T-helper 1 cell treated with Interleukin-12 subunit alpha and Interleukin-12 subunit beta and Interleukin-4 antibody, amounts not matched to agents 30 μg/mL and 1 μg/mL, for 36 hours (primary cell): ENCODE data around the gene EGLN1.

Source experiments
- H3K27ac Mint-ChIP-seq: one replicate; pipeline ENCODE4 v1.8.0; 2021; ENCODE audit warnings: mild to moderate bottlenecking, mixed read lengths
- H3K27me3 Mint-ChIP-seq: one replicate; pipeline ENCODE4 v1.8.0; 2021; ENCODE audit warnings: low read depth, mixed read lengths
- H3K36me3 Mint-ChIP-seq: one replicate; pipeline ENCODE4 v1.8.0; 2021; ENCODE audit warnings: low read depth, mixed read lengths
- H3K4me1 Mint-ChIP-seq: one replicate; pipeline ENCODE4 v1.8.0; 2021; ENCODE audit warnings: low read depth, mixed read lengths
- H3K4me3 Mint-ChIP-seq: one replicate; pipeline ENCODE4 v1.8.0; 2021; ENCODE audit warnings: mild to moderate bottlenecking, moderate library complexity, mixed read lengths
- H3K9me3 Mint-ChIP-seq: one replicate; pipeline ENCODE4 v1.8.0; 2021; ENCODE audit warnings: mixed read lengths

EGLN1 gene

DNA sequence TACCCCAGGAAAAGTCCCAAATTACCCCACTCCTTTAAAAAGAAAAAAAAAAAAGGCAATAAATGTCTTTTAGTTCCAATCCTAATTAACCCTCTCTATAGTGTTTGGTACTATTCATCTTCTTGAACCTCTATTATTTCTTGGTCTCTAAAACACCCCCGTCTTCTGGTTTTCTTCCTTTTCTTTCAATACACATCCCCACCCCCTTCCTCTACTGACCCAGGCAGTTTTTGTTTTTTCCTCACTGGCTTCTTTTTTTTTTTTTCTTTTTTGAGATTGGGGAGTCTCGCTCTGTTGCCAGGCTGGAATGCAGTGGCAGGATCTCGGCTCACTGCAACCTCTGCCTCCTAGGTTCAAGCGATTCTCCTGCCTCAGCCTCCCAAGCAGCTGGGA, 26.1 kb downstream of the EGLN1 start:
- H3K27ac Mint-ChIP-seq, result no peak overlapping the region
- H3K36me3 Mint-ChIP-seq, result peaks cover 9% of the 10 kb centered on the region
- no peaks in the 10 kb centered on the region for H3K9me3 Mint-ChIP-seq
- peaks cover 29% of the 10 kb centered on the region for H3K4me1 Mint-ChIP-seq
- no peak overlapping the region for H3K4me3 Mint-ChIP-seq
- H3K27me3 Mint-ChIP-seq, result no peaks in the 10 kb centered on the region

DNA sequence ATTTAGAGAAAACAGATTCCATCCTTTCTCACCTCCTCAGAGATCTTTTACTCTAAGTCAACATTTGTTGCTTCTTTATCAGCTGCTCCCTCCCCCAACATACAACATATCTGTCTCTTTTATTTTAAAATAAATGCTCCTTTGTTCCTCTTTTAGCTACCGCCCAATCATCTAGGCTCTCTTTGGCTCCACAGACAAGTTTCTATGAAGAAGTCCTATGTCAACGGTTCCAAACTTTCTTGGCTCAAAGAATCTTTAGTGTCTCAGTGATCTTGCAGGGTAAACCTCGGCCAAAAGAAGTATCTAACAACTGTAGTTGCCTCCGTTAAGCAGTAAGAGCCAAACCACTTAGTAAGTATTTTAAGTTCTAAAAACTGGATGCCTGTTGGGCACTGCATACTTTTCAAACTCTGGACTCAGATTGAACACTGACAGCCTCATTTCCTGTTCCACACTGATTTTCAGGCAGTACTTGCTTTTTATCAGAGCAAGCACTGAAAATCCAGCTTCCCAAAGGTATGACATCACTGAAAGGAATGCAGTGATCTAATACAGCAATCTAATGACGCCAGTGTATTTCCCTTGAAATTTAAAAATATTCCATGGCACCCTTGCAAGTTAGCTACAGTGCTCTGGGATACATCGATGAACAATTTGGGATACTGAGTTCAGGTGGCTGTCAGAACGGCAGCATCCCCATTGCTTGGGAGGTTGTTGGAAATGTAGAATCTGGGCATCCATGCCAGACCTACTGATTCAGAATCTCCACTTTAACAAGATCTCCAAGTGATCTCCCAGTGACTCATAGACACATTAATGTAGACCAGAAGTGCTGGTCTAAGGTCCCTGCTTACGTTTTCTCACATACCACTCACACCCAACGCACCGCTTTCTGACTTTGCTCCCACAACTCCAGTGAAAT, 26.8 kb downstream of the EGLN1 start:
- Mint-ChIP-seq H3K4me1 (peaks cover 35% of the 10 kb centered on the region), H3K27me3 (no peaks in the 10 kb centered on the region), H3K36me3 (peaks cover 9% of the 10 kb centered on the region), H3K9me3 (no peaks in the 10 kb centered on the region), H3K4me3 (no peak overlapping the region), H3K27ac (no peak overlapping the region)

DNA sequence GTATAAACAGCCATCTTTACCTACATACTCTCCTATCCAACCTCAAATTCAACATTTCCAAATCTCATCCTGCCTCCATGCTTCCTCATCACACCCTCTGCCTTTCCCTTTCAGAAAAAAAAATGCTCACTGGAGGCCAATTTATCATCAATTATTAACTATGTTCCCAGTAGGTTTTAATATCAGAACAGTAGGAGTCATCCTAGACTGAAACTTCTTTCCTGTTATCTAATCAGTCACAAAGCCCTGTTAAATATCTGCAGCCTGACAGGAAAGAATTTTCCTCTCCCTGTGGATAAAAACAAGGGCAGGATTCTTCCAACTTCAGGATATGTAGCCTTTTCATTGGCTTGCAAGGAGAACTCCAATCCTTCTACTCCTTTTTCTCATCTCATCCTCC, 28.4 kb downstream of the EGLN1 start:
- peaks cover 10% of the 10 kb centered on the region for H3K36me3 Mint-ChIP-seq
- H3K27ac Mint-ChIP-seq, result no peak overlapping the region
- no peak overlapping the region for H3K4me3 Mint-ChIP-seq
- H3K4me1 Mint-ChIP-seq, result peaks cover 42% of the 10 kb centered on the region
- no peaks in the 10 kb centered on the region for H3K9me3 Mint-ChIP-seq
- H3K27me3 Mint-ChIP-seq, result no peaks in the 10 kb centered on the region

DNA sequence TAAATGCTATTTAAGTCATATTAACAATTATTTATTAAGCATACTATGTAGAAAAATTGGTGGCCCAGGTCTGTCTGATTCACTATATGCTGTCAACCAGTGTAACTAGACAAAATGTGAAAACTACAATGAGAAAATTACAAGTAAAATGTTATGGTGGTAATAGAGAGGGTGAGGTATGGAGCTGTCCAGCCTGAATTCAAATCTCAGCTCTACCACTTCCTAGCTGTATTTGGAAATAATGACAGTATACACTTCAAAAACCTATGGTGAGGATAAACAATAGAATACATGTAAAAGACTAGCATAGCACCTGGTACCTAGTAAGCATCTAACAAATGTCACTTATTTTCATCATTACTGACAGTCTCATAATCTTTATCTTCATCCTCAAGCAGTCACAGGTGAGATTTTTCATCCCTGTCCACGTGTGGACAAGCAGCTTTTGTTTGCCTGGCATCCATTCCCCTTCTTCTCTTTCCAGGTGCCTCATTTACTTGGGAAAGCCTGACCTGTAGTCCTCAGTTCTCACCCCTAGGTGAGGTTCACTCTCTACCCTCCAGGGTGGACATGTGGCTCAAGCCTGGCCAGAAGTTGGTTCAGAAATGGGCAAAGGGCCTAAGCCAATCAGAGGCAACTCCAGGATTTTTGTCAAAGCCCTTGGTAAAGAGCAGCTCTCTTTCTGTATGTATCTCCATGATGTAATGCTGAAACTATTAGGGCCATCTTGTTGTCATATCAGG, 29.5 kb downstream of the EGLN1 start:
- Mint-ChIP-seq H3K27me3 (no peaks in the 10 kb centered on the region), H3K4me1 (peaks cover 44% of the 10 kb centered on the region), H3K36me3 (peaks cover 11% of the 10 kb centered on the region), H3K27ac (no peak overlapping the region), H3K9me3 (no peaks in the 10 kb centered on the region), H3K4me3 (no peak overlapping the region)

DNA sequence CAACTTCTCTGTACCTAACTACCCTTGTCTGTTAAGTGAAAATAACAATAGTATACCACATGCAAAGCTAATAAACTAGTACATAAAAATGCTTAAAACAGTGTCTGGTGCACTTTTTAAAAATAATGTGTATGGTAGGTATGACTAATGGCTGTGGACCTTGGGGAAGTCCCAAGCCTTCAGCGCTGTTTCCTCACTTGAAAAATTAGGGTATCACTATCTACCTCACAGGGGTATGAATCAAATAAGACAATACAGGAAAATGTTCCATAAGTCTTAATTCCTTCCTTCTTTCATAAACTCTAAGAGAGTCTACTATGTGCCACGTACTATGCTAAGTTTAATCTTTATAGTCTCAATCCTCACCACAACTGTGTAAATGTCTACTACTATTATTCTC, 32.0 kb downstream of the EGLN1 start:
- peaks cover 6% of the 10 kb centered on the region for H3K36me3 Mint-ChIP-seq

DNA sequence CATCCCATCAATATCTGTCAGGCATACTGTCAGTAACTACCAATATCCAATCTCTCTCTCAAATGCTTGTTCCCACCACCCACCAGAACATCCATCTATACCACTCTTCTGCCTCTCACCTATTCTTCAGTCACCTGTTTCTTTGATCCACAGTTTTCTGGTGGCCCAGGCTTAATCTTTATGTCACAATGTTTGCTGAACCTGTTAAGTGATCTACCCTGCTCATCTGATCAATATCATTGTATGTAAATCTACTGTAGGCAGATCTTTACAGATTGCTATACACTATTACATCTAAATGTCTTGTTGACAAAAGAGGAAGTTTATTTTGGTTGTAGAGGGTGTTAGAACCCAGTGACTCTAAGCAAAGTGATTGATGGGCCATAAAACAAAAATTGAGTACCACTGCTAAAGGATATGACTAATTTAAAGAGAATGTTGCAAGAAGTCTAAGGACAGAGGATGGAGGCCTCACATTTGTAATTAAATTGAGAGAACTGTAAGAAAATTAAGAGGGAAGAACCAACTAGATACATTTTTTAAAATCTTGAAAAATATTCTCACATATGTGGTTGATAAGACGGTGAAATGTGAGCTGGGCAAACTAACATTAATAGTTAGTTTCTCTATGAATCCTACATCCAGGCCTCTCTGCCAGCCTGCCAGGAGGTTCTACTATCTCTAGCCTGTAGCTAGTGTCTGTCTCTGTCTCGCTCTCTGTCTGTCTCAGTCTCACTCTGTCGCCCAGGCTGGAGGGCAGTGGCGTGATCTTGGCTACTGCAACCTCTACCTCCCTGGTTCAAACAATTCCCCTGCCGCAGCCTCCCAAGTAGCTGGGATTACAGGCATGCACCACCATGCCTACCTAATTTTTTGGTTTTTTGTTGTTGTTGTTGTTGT, 34.1 kb downstream of the EGLN1 start:
- H3K27ac Mint-ChIP-seq, result peak overlapping the region; percentile 50

More for the DNA sequence above, 32.0 kb downstream of the EGLN1 start:
- Mint-ChIP-seq H3K9me3 (no peaks in the 10 kb centered on the region), H3K27me3 (no peaks in the 10 kb centered on the region), H3K4me1 (peaks cover 38% of the 10 kb centered on the region), H3K27ac (peak overlapping the region; percentile 55), H3K4me3 (no peak overlapping the region)

DNA sequence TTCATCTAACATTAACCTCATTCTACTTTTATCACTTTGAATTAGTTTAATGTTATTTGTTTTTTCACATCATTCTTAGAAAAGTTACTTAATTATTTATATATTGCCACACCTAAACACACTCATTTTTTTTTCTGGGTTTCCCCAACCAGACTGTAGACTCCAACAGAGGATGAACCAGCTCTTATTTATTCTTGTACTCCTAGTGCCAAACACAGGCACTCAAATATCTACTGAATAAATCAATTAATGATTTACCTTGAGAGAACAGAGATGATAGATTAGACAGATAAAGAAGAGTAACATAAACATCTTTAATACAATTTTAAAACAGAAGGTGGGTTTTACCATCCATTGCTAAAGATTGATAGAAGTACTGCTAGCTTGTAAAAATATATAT, 35.6 kb downstream of the EGLN1 start:
- peaks cover 30% of the 10 kb centered on the region for H3K4me1 Mint-ChIP-seq

More for the DNA sequence above, 34.1 kb downstream of the EGLN1 start:
- H3K36me3 Mint-ChIP-seq, result peaks cover 6% of the 10 kb centered on the region
- peaks cover 34% of the 10 kb centered on the region for H3K4me1 Mint-ChIP-seq
- H3K27me3 Mint-ChIP-seq, result no peaks in the 10 kb centered on the region
- H3K4me3 Mint-ChIP-seq, result no peak overlapping the region
- no peaks in the 10 kb centered on the region for H3K9me3 Mint-ChIP-seq

DNA sequence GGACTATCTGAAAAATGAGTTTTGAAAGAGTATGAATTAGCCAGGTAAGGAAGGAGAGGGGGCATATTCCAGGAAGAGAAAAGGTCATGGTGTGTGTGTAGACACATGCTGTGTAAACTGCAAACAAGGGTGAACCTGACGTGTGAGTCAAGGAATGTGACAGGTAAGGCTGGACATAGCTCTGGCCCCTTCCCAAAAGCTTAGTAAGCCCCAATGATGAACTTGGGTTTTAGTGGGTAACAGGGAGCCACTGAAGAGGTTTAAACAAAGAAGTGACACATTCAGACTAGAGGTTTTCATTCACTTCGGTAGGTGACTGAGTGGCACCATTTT, 36.7 kb downstream of the EGLN1 start:
- no peaks in the 10 kb centered on the region for H3K27me3 Mint-ChIP-seq
- H3K36me3 Mint-ChIP-seq, result peaks cover 6% of the 10 kb centered on the region
- peaks cover 22% of the 10 kb centered on the region for H3K4me1 Mint-ChIP-seq
- H3K27ac Mint-ChIP-seq, result no peak overlapping the region
- no peak overlapping the region for H3K4me3 Mint-ChIP-seq
- no peaks in the 10 kb centered on the region for H3K9me3 Mint-ChIP-seq

More for the DNA sequence above, 35.6 kb downstream of the EGLN1 start:
- Mint-ChIP-seq H3K27me3 (no peaks in the 10 kb centered on the region), H3K9me3 (no peaks in the 10 kb centered on the region), H3K4me3 (no peak overlapping the region), H3K36me3 (peaks cover 6% of the 10 kb centered on the region), H3K27ac (no peak overlapping the region)

DNA sequence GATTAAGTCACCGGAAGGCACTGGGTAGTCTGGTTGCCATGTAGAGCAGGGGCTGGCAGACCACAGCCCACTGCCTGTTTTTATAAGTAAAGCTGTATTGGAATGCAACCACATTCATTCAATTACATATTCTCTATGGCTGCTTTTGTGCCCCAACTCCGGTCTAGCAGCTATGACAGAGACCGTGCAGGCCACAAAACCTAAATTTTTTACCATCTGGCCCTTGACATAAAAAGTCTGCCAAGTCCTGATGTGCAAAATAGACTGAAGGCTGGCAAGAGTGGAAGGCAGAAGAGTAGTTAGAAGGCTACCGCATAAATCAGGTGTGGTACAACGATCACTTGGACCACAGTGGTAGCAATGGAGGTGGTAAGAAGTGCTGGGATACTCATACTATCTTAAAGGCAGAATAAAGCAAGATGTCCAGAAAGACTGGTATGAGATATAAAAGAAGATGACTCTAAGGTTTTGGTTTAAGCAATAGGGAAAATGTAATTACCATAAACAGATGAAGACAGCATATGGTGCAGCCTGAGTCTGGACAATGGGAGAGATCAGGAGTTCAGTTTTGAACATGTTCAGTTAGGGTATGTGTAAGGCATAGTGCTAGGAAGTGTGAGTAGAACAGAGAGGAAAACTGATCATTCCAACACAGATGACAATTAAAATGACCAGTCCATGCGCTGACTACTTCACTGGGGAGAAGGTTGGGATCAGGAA, 37.2 kb downstream of the EGLN1 start:
- Mint-ChIP-seq H3K4me1 (peaks cover 18% of the 10 kb centered on the region), H3K4me3 (no peak overlapping the region), H3K27me3 (no peaks in the 10 kb centered on the region), H3K27ac (no peak overlapping the region), H3K9me3 (no peaks in the 10 kb centered on the region), H3K36me3 (peaks cover 5% of the 10 kb centered on the region)

DNA sequence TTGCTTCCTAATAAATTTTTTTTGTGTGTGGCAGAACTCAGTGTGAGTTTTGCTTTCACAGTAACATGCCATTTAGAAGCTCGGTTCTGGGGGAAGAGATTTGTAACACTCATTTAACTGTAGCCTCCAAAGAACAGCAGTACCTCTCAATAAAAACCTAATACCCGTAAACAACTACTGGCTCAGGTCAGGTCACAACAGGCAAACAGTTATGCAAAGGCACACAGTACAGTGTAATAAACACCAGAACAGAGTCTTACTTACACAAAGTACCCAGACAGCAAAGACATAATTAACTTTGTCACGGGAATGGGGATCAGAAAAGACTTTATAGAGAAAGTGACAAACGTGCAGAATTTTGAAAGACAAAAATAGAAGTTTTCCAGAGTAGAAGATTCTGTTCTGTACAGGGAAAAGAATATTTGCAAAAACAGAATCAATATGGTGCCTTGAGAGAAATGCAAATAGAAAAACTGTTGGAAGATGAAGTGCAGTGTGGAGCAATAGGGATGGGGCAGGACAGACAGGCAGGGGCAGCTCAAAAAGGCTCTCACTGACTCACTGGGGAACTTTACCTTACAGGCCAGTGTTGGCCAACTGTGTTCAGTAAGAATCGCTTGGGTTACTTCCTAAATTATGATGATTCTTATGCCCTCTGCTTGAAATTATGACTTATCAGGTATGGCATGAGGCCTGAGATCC, 38.8 kb downstream of the EGLN1 start:
- H3K27ac Mint-ChIP-seq, result no peak overlapping the region
- no peaks in the 10 kb centered on the region for H3K9me3 Mint-ChIP-seq
- peaks cover 22% of the 10 kb centered on the region for H3K4me1 Mint-ChIP-seq
- H3K27me3 Mint-ChIP-seq, result no peaks in the 10 kb centered on the region
- peaks cover 5% of the 10 kb centered on the region for H3K36me3 Mint-ChIP-seq
- H3K4me3 Mint-ChIP-seq, result no peak overlapping the region

DNA sequence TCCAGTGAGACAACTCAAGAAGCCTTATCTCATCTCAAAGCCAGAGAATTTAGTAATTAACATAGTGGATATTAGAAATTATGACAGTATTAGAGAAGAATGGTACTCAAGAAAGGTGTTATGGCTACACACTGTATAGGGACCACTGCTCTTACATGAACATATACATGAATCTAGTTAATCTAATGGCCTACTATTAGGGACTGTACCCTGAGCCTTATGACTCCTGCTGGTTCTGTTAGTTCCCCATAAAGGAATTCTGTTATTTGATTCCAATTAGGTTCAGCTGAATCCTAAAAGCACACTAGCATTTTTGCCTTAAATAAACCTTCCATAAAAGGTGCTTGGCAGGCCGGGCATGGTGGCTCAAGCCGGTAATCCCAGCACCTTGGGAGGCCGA, 39.7 kb downstream of the EGLN1 start:
- no peaks in the 10 kb centered on the region for H3K9me3 Mint-ChIP-seq
- no peak overlapping the region for H3K27ac Mint-ChIP-seq
- H3K27me3 Mint-ChIP-seq, result no peaks in the 10 kb centered on the region
- H3K4me3 Mint-ChIP-seq, result no peak overlapping the region
- H3K4me1 Mint-ChIP-seq, result peaks cover 20% of the 10 kb centered on the region
- no peaks in the 10 kb centered on the region for H3K36me3 Mint-ChIP-seq

DNA sequence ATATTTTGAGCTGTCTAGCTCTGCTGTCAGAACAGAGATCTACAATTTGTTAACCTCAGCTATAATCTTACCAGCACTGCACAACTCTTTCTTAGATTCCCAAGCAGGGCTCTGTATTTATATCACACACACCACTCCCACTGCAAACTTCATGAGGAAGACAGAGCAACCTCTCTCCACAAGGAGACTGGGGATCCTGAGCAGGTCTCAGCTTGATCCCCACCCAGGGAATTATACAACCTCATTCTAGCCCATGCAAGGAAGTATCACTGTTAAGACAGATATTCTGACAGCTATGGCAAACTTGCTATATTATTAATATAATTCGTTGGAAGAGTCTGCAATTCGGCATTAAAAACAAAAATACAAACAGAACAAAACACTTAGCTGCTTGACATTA, 40.4 kb downstream of the EGLN1 start:
- H3K4me3 Mint-ChIP-seq, result no peak overlapping the region
- H3K27me3 Mint-ChIP-seq, result no peaks in the 10 kb centered on the region
- no peaks in the 10 kb centered on the region for H3K9me3 Mint-ChIP-seq
- no peak overlapping the region for H3K27ac Mint-ChIP-seq
- H3K36me3 Mint-ChIP-seq, result no peaks in the 10 kb centered on the region
- H3K4me1 Mint-ChIP-seq, result peaks cover 27% of the 10 kb centered on the region

DNA sequence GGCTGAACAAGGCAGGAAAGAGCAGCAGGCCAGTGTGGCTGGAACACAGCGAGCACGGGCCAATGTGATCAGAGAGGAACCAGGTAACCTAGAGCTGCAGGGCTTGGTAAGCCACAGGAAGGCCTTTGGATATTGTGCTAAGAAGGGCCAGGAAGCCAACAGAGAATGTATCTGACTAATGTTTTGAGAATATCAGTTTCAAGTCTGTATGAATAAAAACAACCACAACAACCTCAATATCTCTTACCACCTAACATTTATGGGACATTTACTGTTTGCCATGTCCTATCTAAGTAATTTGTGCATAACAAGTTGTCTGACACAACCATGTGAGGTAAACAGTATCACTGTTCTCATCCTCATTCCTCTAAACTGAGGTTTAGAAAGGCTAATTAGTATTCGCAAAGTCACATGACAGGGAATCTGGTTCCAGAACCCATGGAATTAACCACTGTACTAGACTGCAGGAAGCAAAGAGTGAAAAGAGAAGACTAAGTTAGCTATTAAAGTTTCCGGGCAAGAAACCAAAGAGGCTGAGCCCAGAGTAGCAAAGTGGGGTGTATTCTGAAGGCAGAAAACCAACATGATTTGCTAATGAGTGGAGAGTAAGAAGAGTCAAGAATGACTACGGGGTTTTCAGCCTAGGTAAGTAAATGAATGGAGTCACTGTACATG, 45.1 kb downstream of the EGLN1 start:
- H3K27me3 Mint-ChIP-seq, result no peaks in the 10 kb centered on the region
- no peaks in the 10 kb centered on the region for H3K9me3 Mint-ChIP-seq
- peaks cover 35% of the 10 kb centered on the region for H3K4me1 Mint-ChIP-seq
- H3K4me3 Mint-ChIP-seq, result peak overlapping the region; percentile 29
- H3K27ac Mint-ChIP-seq, result peak overlapping the region; percentile 33
- H3K36me3 Mint-ChIP-seq, result no peaks in the 10 kb centered on the region
